HG03280 (cell line): ENCODE measurements around the gene SPRR1B.
"Not testable (repeated sequence)": the region's sequence is repeated elsewhere in the genome, so short reads cannot be mapped to it uniquely, and the experiment has no call there.

Experiments used
- ATAC-seq: cut with Tn5 transposase; IDR thresholded peaks from one replicate; pipeline ENCODE4 v1.9.1; 2021; ENCODE audit warnings: mild to moderate bottlenecking, moderate library complexity; ENCODE audit not compliant: unreplicated experiment

Gene SPRR1B

GRCh38 chr1:153030895-153031294 is at the start of gene SPRR1B:
TSS of gene SPRR1B (plus strand) at chr1:153031203. CDS start at chr1:153032346, 1,143 bp downstream.
- no peak for ATAC-seq

GRCh38 chr1:152982076-152982475 is 48.9 kb upstream of the SPRR1B start:
- ATAC-seq, result no peak

GRCh38 chr1:152983234-152983633 is 47.8 kb upstream of the SPRR1B start:
- ATAC-seq, result no peak

GRCh38 chr1:152983743-152984142 is 47.3 kb upstream of the SPRR1B start, which contains the start of gene SPRR1A:
TSS of gene SPRR1A (plus strand) at chr1:152984081. CDS start at chr1:152985231, 1,150 bp downstream.
- ATAC-seq, result no peak

GRCh38 chr1:152986578-152986977 is 44.4 kb upstream of the SPRR1B start:
- ATAC-seq, result no peak

GRCh38 chr1:152993186-152993585 is 37.8 kb upstream of the SPRR1B start:
- ATAC-seq, result no peak

GRCh38 chr1:152995842-152996241 is 35.2 kb upstream of the SPRR1B start:
- ATAC-seq, result no peak

- ATAC-seq, result no peak
Observed at GRCh38 chr1:152996633-152997400, 34.2 kb upstream of the SPRR1B start.

GRCh38 chr1:152997901-152998300 is 33.1 kb upstream of the SPRR1B start:
- no peak for ATAC-seq

- no peak for ATAC-seq
Observed at GRCh38 chr1:152998476-152998875, 32.5 kb upstream of the SPRR1B start.

GRCh38 chr1:152999818-153000217 is 31.2 kb upstream of the SPRR1B start:
- ATAC-seq, result no peak

GRCh38 chr1:153000294-153000693 is 30.7 kb upstream of the SPRR1B start:
- ATAC-seq, result no peak

GRCh38 chr1:153001382-153001781 is 29.6 kb upstream of the SPRR1B start, which contains the start of gene SPRR3:
TSS of gene SPRR3 (plus strand) at chr1:153001749. CDS start at chr1:153003021, 1,272 bp downstream.
- no peak for ATAC-seq

GRCh38 chr1:153011235-153011758 is 19.7 kb upstream of the SPRR1B start:
- ATAC-seq, result not testable (repeated sequence)

GRCh38 chr1:153021829-153022228 is 9.2 kb upstream of the SPRR1B start:
- not testable (repeated sequence) for ATAC-seq

- ATAC-seq, result not testable (repeated sequence)
Observed at GRCh38 chr1:153022340-153022739, 8.7 kb upstream of the SPRR1B start.

- ATAC-seq, result no peak
Observed at GRCh38 chr1:153023109-153023508, 7.9 kb upstream of the SPRR1B start.

GRCh38 chr1:153024413-153024812 is 6.6 kb upstream of the SPRR1B start:
- ATAC-seq, result no peak

- no peak for ATAC-seq
Observed at GRCh38 chr1:153025797-153026196, 5.2 kb upstream of the SPRR1B start.

- ATAC-seq, result no peak
Observed at GRCh38 chr1:153028766-153029165, 2.2 kb upstream of the SPRR1B start.

- ATAC-seq, result no peak
Observed at GRCh38 chr1:153032073-153032472, 1.1 kb downstream of the SPRR1B start.

- no peak for ATAC-seq
Observed at GRCh38 chr1:153032677-153033308, 1.8 kb downstream of the SPRR1B start.
